Measurements from ENCODE around the gene DUSP5. TPM values are rescaled to one million over a fixed set of nuclear protein-coding genes. Genes with fewer than 3 reads are reported as not detected.
A peak's percentile ranks its signal among the peaks of the same experiment; 100 is the strongest.
"Not testable (repeated sequence)": the region's sequence is repeated elsewhere in the genome, so short reads cannot be mapped to it uniquely, and the experiment has no call there.

DUSP5 gene
- total RNA-seq, 4 donors from 2014 or later, result 9.3 to 60.8 (median 31.0) TPM

GRCh38 chr10:110461530-110461929, 36.2 kb upstream of the DUSP5 start:
- no peaks in the 10 kb centered on the region for H3K36me3 ChIP-seq
- H3K27me3 ChIP-seq, result no peaks in the 10 kb centered on the region
- no peaks in the 10 kb centered on the region for H3K9me3 ChIP-seq
- peaks cover 27% of the 10 kb centered on the region for H3K4me1 ChIP-seq
- peak overlapping the region; percentile 18 for H3K27ac ChIP-seq
- no peak for TF ChIP-seq POLR2A (IDR thresholded peaks at IDR 0.05)
- TF ChIP-seq EP300 (IDR thresholded peaks at IDR 0.05), result no peak
- TF ChIP-seq CTCF (IDR thresholded peaks at IDR 0.05), result no peak
- no peak for TF ChIP-seq POLR2AphosphoS5 (IDR thresholded peaks at IDR 0.05)
- 74% methylated on average over 2 of the region's 2 CpGs for WGBS
- H3K4me3 ChIP-seq, result no peak overlapping the region
- no peak for DNase-seq (ENCODE audit: low spot score in 2 of 2)

GRCh38 chr10:110462166-110463095, 35.3 kb upstream of the DUSP5 start:
- TF ChIP-seq POLR2AphosphoS5 (IDR thresholded peaks at IDR 0.05) (no peak), CTCF (IDR thresholded peaks at IDR 0.05) (no peak), EP300 (IDR thresholded peaks at IDR 0.05) (no peak), POLR2A (IDR thresholded peaks at IDR 0.05) (no peak)
- Histone ChIP-seq H3K4me3 (no peak overlapping the region), H3K27ac (no peak overlapping the region), H3K27me3 (no peaks in the 10 kb centered on the region), H3K4me1 (peaks cover 23% of the 10 kb centered on the region), H3K9me3 (no peaks in the 10 kb centered on the region), H3K36me3 (no peaks in the 10 kb centered on the region)
- 88% methylated on average over 19 of the region's 19 CpGs for WGBS
- peak in 1 of 2 donors; percentile 30 for DNase-seq (ENCODE audit: low spot score in 2 of 2)

- DNase-seq (ENCODE audit: low spot score in 2 of 2), result peak in 1 of 2 donors; percentile 13
- not testable (repeated sequence) for H3K9me3 ChIP-seq, H3K27me3 ChIP-seq, H3K4me1 ChIP-seq, H3K4me3 ChIP-seq, H3K36me3 ChIP-seq, H3K27ac ChIP-seq
- 98% methylated on average over 2 of the region's 2 CpGs for WGBS
These were observed 29.4 kb upstream of the DUSP5 start for GRCh38 chr10:110468258-110468657.

GRCh38 chr10:110470541-110470940, 27.2 kb upstream of the DUSP5 start:
- not testable (repeated sequence) for H3K27ac ChIP-seq, H3K27me3 ChIP-seq, H3K36me3 ChIP-seq, H3K4me1 ChIP-seq, H3K9me3 ChIP-seq, H3K4me3 ChIP-seq
- 81% methylated on average over 7 of the region's 10 CpGs for WGBS
- peak in 1 of 2 donors; percentile 27 for DNase-seq (ENCODE audit: low spot score in 2 of 2)

GRCh38 chr10:110471566-110472139, 26.1 kb upstream of the DUSP5 start:
- Histone ChIP-seq H3K4me3 (no peak overlapping the region), H3K36me3 (no peaks in the 10 kb centered on the region), H3K4me1 (no peaks in the 10 kb centered on the region), H3K27me3 (no peaks in the 10 kb centered on the region), H3K27ac (no peak overlapping the region), H3K9me3 (no peaks in the 10 kb centered on the region)
- peak in 1 of 2 donors; percentile 20 for DNase-seq (ENCODE audit: low spot score in 2 of 2)
- TF ChIP-seq POLR2AphosphoS5 (IDR thresholded peaks at IDR 0.05) (no peak), EP300 (IDR thresholded peaks at IDR 0.05) (no peak), POLR2A (IDR thresholded peaks at IDR 0.05) (no peak), CTCF (IDR thresholded peaks at IDR 0.05) (no peak)
- 87% methylated on average over 5 of the region's 5 CpGs for WGBS

- H3K27me3 ChIP-seq, result no peaks in the 10 kb centered on the region
- H3K9me3 ChIP-seq, result no peaks in the 10 kb centered on the region
- H3K36me3 ChIP-seq, result no peaks in the 10 kb centered on the region
- no peak overlapping the region for H3K27ac ChIP-seq
- no peak overlapping the region for H3K4me3 ChIP-seq
- WGBS, result 63% methylated on average over 3 of the region's 3 CpGs
- no peaks in the 10 kb centered on the region for H3K4me1 ChIP-seq
- TF ChIP-seq POLR2AphosphoS5 (IDR thresholded peaks at IDR 0.05), result no peak
- DNase-seq (ENCODE audit: low spot score in 2 of 2), result peak in 1 of 2 donors; percentile 22
These were observed 23.7 kb upstream of the DUSP5 start for GRCh38 chr10:110474017-110474416.

All from suprapubic skin (tissue), 4 donors.